Effector CD4-positive, alpha-beta T cell (primary cell): ENCODE measurements around the gene TBX2.

ENCODE experiments used
- DNase-seq: peaks from one replicate; pipeline ENCODE4 v3.0.0-alpha.2; 2020

TBX2 gene

DNA sequence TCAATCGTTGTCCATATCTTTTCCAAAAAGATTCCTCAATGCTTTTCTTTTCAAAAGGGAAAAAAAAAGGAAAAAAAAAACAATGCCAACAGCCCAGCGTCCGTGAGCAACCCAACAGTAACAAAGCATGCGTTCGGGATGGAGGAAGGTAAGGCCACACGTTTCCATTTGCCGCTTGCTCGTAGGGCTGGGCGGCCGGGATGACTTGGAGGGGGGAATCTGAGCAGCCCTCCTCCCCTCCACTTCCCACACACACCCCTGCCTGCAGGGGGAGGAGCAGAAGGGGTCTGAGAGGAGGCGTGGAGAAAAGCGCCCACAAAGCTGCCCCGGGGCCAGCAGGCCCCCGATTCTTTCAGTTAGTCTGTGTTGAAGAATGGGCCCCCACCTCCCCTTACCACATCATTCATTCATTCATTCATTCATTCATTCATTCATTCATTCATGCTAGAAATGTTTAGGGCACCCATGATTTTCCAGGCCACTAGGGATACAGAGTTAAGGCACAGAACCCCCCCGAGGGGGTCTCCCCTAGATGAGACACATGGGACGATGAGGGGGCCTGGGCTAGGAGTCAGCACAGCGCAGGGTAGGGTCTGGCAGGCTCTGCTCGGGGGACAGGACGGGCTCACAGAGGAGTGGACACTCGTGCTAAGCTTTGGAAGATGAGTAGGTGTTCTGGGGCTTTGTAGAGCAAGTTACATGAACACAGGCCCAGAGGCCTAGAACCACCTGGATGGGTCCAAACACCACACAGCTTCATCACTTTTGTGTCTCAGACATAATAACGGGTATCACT is 10.9 kb upstream of the TBX2 start:
- DNase-seq, result no peak

DNA sequence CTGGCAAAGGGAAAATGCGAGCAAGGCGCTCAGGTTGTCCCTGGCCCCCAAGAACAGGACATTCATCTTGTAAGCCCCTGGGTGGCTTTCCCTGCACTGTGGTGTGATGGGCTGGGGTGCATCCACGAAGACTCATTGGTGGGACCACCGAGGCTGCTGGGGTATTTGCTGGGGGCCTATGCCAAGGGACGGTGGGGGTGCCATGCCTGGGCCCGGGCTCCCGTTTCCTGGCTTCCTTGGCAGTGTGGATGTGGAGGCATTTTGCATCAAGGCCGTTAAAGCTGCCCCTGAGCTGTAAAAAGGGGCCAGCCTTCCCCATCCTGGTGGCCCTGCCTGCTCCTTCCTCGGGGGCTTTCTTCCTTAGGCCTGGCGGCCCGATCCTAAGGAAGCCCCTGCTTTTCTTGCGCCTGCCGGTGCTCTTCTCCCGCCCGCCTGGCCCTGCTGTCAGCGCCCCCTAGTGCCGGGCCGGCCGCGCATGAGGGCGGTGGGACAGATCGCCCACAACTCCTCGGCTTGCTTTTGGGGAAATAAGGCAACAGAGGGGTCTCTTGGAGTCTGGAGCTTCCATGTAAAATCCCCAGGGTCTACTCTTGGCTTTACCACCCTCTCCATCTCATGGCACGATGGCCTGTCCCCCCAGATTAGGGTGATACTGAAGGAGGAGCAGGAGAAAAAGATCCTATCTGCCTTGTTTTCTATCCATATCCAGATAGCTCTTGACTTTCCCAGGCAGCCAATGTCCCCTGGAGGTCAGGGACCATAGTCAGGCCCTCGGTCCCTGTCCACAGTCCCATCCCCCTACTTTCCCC is 9.8 kb upstream of the TBX2 start:
- DNase-seq, result no peak

DNA sequence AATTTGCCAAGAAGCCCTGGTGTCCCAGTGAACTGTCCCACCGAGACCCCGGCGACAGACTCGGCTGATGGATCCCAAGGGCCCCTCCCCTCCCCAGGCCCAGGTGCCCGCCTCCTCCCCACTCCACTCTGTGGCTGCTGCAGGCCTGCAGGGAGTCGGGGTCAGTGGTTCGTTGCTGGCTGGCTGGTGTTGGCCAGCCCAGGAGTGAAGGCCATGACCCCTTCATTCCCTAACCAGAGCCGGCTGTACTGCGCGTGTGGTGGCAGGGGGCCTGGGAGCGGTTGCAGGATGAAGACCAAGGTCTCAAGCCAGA is 9.2 kb upstream of the TBX2 start:
- DNase-seq, result no peak

GRCh38 chr17:61391595-61392291 is 7.9 kb upstream of the TBX2 start:
- DNase-seq, result no peak

DNA sequence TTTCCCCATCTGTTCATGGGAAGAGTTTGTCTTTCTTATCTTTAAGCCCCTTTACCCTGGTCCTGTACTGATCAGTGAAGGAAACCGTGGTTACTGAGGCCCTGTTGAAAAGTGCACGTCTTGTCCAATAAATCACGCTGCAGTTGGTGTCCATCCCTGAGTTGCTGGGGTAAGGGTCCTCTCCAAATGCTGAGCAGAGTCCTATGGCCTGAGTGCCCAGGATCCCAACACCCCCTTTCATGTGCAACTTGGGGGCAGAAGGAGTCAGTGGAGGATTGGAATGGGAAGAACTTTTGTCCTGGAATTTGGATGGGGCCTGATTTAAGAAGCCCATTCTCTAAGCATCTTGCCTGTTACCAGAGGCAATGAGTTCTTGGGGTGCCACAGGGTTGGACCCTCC is 7.0 kb upstream of the TBX2 start:
- no peak for DNase-seq

DNA sequence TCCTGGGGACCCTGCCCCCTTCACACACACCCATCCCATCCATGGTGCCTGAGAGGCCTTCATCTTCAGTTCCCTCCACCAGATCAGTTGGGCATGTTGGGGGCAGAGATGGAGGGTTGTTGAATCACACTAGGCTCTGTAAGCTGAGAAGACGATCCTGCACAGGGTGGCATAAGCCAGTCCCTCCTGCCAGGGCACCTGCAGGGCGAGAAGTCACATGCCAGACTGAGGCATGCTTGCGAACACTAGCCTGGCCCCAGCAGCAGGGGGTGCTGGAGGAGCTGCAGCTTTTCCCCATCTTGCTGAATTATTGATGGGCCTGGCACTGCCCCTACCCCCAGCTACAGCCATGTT is 6.1 kb upstream of the TBX2 start:
- DNase-seq, result no peak

DNA sequence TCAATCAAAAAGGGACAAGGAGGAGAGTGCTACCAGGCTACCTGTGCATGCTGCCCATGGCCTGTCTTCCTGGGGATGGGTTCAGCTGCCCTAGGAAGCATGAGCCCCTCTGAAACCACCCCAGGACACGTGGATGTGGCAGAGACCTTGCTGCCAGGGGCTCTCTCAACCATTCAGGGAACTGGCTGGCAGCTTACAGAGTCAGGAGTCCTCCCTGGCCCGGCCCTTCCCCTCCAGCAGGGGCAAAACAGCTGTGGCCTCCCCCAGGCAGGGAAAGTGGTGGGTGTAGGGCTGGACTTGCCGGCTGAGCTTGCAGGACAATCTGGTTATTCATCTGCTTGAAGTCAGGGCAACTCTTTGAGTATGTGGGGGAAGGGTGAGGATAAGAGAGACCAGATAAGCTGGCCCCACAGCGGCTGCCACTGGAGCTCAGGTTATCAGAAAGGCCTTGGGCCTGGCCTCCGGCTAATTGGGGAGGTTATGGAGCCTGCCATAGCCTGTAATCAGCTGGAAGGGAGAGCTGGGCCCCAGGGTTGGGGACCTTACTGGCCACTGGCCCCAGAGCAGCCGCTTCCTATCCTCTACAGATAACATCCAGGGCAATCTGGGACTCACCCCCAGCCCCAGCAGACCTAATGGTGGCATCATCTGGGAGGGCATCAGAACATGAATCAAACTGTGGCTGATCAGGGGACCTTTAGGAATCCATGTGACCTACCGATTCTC is 5.6 kb upstream of the TBX2 start:
- no peak for DNase-seq

- no peak for DNase-seq
These were observed 4.8 kb upstream of the TBX2 start for GRCh38 chr17:61394630-61395408.

DNA sequence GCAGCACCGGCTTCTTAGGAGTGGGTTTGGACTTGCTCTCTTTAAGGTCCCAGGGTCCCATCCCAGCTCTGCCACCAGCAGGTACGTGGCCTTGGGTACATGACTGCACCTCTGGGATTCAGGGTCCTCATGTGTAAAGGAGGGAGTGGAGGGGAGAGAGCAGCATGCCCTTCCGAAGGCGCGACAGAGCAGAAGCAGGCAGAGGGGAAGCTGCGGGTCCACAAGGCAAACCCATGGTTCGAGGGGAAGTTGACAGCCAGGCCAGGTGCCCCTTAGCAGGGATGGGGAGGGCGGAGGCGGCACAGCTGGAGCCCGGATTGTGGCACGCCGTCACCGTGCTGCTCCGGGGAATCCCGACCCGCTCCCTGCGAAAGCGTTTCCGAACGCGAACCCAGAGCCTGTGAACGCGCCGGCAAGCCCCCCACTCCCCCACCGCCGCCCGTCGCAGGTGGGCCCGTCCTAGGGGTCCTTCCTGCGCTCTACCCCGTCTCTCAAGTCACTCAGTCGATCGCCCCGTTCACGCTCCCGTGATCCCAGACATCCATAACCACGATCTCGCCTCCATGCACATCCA is 4.1 kb upstream of the TBX2 start:
- no peak for DNase-seq

DNA sequence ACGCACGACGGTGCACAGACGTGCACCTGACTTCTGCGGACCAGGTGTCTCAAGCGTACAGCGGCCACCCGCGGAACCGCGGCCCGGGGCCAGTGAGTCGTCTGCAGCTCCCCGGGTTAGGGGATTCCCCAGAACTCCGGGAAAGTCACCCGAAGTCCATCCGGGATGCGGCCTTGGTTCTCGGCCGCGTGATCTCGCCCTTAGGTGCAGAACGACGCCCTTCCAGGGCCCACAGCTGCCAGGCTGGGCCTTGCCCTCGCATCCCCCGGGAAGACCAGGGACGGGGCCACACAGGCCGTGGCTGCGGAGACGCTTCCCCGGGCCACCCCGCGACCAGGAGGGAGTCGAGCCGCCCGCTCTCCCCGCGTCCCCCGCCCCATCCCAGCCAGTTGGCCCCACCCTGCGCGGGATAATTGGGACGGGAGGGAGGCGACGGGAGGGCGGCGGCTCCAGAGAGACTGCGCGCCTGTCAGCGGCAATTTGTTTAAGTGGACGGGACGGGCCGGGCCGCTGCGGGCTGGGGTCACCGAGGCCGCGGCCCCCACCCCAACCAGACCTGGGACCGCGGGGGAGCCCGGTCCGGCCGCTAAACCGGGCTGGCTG is 3.6 kb upstream of the TBX2 start:
- no peak for DNase-seq

DNA sequence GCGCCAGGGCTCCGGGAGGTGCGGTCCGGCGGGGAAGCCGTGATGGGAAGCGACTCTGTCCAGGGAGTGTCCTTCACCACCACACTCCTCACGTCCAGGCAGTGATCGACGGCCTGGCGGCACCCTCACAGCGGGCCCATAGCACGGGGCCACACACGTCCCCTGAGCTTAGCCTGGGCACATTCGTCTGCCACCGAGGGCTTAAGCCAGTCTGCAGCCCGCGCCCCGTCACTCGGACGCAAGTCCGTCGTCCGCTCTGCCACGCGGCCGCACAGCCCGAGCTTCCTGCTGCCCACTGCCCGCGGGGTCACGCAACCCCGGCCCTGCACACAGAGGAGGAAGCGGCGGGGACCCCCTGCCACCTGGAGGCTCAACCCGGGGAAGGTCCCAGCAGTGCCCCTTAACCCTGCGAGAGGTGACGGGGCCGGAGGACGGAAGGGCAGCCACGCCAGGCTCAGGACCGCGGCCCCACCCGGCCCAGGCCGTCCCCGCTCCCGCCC is 3.0 kb upstream of the TBX2 start:
- DNase-seq, result no peak

GRCh38 chr17:61397086-61397842 is 2.4 kb upstream of the TBX2 start:
- DNase-seq, result no peak

DNA sequence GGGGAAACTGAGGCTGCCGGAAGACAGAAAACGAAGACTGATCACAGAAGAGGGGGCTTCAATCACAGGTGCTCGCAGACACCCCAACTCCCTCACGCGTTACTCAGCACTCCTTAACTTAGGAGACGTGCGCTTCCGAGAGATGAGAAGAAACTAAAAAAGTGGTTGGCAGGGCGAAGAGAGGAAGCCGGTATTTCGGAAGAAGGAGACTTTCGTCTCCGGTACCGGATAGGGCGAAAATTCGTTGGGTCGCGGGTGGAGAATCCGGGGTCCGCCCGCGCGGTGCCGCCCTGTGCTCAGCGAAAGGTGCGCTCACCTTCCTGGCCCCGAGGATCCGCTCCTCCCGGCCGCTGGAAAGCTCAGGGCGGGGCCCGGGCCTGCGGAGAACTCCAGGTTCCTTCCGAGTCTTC is 917 bp upstream of the TBX2 start:
- DNase-seq, result no peak

GRCh38 chr17:61400066-61400716 is 548 bp downstream of the TBX2 start:
- DNase-seq, result no peak

- no peak for DNase-seq
These were observed 1.2 kb downstream of the TBX2 start for GRCh38 chr17:61400717-61401388.

GRCh38 chr17:61401389-61402072 is 1.9 kb downstream of the TBX2 start:
- no peak for DNase-seq

- DNase-seq, result no peak
These were observed 2.5 kb downstream of the TBX2 start for GRCh38 chr17:61402073-61402541.

DNA sequence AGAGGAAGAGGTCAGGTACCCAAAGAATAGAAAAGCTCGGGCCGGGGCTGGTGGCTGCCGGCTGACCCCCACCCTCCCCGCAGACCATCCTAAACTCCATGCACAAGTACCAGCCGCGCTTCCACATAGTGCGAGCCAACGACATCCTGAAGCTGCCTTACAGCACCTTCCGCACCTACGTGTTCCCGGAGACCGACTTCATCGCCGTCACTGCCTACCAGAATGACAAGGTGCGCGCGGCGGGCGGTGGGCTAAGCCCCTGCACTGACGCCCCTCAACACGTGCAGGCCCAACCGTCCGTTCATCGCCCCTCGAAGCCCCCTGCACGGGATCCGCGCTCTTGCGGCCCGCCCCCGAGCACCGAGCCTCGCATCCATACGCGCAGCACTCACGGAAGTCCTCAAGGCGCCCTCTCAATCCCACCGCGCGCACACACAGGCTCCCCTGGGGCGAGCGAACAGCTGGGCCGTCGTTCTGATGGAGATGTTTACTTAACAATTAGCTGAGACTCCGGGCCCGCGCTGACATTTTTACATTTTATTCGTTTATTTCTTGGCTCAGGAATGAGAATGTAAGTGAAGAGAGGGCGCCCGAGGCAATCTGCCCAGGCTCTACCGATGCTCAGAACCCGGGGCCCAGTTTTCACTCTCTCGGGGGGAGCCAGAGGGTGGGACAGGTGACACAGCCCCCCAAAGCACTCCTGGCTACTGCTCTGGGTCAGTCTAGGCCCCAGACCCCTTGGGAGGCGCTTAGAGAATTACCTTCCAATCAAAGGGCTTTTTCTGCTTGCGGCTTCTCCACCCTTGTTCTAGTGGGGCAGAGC is 3.5 kb downstream of the TBX2 start:
- no peak for DNase-seq
